B cell (primary cell): ENCODE data around the gene PHACTR1. TPM values are rescaled to one million over a fixed set of nuclear protein-coding genes. Genes with fewer than 3 reads are reported as not detected.

Experiments
- ATAC-seq: fragments of 200-7000 bp; cut with Tn5 transposase; one replicate; pipeline ENCODE4 v1.10.0; 2021; ENCODE audit warnings: low read depth, mild to moderate bottlenecking, moderate number of reproducible peaks, moderate library complexity
- CTCF ChIA-PET: fragments of 350-600 bp; sonication (Branson Sonifier 250); formaldehyde crosslinking; loops from one replicate; lab custom pipeline; 2021; ENCODE audit warnings: antibody characterized with exemption, inconsistent platforms; lab: Charles Lee
- POLR2A ChIA-PET: fragments of 350-600 bp; sonication (Branson Sonifier 250); formaldehyde crosslinking; loops from one replicate; lab custom pipeline; 2021; ENCODE audit warnings: antibody characterized with exemption; lab: Charles Lee
- DNase-seq: peaks from one replicate; pipeline ENCODE4 v3.0.0; 2013
- H2AFZ ChIP-seq: 2 replicates; pipeline ENCODE4 v1.6.1; 2012; ENCODE audit warnings: mild to moderate bottlenecking, low read depth, low read length; ENCODE audit not compliant: insufficient read depth, poor library complexity, severe bottlenecking
- H3K27ac ChIP-seq, 2 donors: 1 replicate in 1 of 2; 2 replicates in 1 of 2; pipeline ENCODE4 v1.5.1; 2012 to 2013; ENCODE audit warnings: low read length in 2 of 2, mild to moderate bottlenecking in 2 of 2, moderate library complexity in 1 of 2
- H3K27me3 ChIP-seq, 4 experiments: fragments of 200-600 bp in 1 of 4; sonication (generic) in 1 of 4; replicated peaks in 1 of 4; 1 replicate in 2 of 4; 2 replicates in 2 of 4; pipeline versions ENCODE4 v1.6.1 to v1.7.0; 2013 to 2016; ENCODE audit warnings: low read length in 3 of 4, mild to moderate bottlenecking in 2 of 4, mixed read lengths in 1 of 4, moderate library complexity in 1 of 4; ENCODE audit not compliant: insufficient read depth in 4 of 4, control insufficient read depth in 3 of 4; ENCODE audit errors: control extremely low read depth in 1 of 4
- H3K36me3 ChIP-seq, 2 experiments: replicated peaks in 1 of 2; 1 replicate in 1 of 2; 2 replicates in 1 of 2; pipeline versions ENCODE4 v1.6.1 to v1.7.1; 2013; ENCODE audit warnings: low read length in 1 of 2; ENCODE audit not compliant: insufficient read depth in 2 of 2, control insufficient read depth in 1 of 2; ENCODE audit errors: control extremely low read depth in 1 of 2, extremely low read depth in 1 of 2
- H3K4me1 ChIP-seq, 2 donors: fragments of 200-600 bp in 1 of 2; sonication (generic) in 1 of 2; 1 replicate in 1 of 2; 2 replicates in 1 of 2; pipeline versions ENCODE4 v1.5.1 to v1.6.1; 2013 to 2017; ENCODE audit warnings: low read length in 2 of 2; ENCODE audit not compliant: control insufficient read depth in 2 of 2, insufficient read depth in 2 of 2
- H3K4me2 ChIP-seq: replicated peaks from 2 replicates; pipeline ENCODE3; 2012; ENCODE audit warnings: mild to moderate bottlenecking, low read depth, low read length; ENCODE audit not compliant: poor library complexity, severe bottlenecking
- H3K4me3 ChIP-seq, 5 experiments: fragments of 200-600 bp in 1 of 5; sonication (generic) in 1 of 5; 1 replicate in 3 of 5; 2 replicates in 2 of 5; pipeline versions ENCODE4 v1.5.1 to v1.7.0; 2011 to 2016; ENCODE audit warnings: low read length in 4 of 5, mild to moderate bottlenecking in 4 of 5, low read depth in 2 of 5, control low read depth in 1 of 5, moderate library complexity in 1 of 5; ENCODE audit not compliant: insufficient read depth in 1 of 5; ENCODE audit errors: control extremely low read depth in 1 of 5, extremely low read depth in 1 of 5
- H3K79me2 ChIP-seq: fragments of 200-600 bp; sonication (generic); one replicate; pipeline ENCODE4 v1.6.0; 2016; ENCODE audit warnings: low read length; ENCODE audit not compliant: control insufficient read depth, insufficient read depth
- H3K9ac ChIP-seq: fragments of 200-600 bp; sonication (generic); 2 replicates; pipeline ENCODE4 v1.6.1; 2017; ENCODE audit warnings: mild to moderate bottlenecking, low read length, moderate library complexity
- H3K9me3 ChIP-seq, 3 donors: one replicate each; pipeline versions ENCODE4 v1.6.1 to v1.7.1; 2013; ENCODE audit warnings: low read length in 2 of 3; ENCODE audit not compliant: control insufficient read depth in 2 of 3, insufficient read depth in 1 of 3; ENCODE audit errors: control extremely low read depth in 1 of 3
- H4K20me1 ChIP-seq: 2 replicates; pipeline ENCODE4 v1.6.0; 2012; ENCODE audit warnings: mild to moderate bottlenecking, low read length; ENCODE audit not compliant: insufficient read depth, control insufficient read depth, poor library complexity, severe bottlenecking
- H3K27ac Mint-ChIP-seq: one replicate; pipeline ENCODE4 v1.8.0; 2021; ENCODE audit warnings: mixed read lengths
- H3K27me3 Mint-ChIP-seq: one replicate; pipeline ENCODE4 v1.8.0; 2021; ENCODE audit warnings: mixed read lengths
- H3K4me1 Mint-ChIP-seq: one replicate; pipeline ENCODE4 v1.8.0; 2021; ENCODE audit warnings: mixed read lengths
- H3K4me3 Mint-ChIP-seq: one replicate; pipeline ENCODE4 v1.8.0; 2021; ENCODE audit warnings: mixed read lengths
- H3K9me3 Mint-ChIP-seq: one replicate; pipeline ENCODE4 v1.8.0; 2022; ENCODE audit warnings: mixed read lengths; ENCODE audit not compliant: insufficient read depth
- CTCF ChIP-seq: fragments of 200-600 bp; IDR thresholded peaks from one replicate; pipeline ENCODE4 v1.8.0; 2022; ENCODE audit warnings: antibody characterized with exemption, mild to moderate bottlenecking
- EZH2 ChIP-seq: IDR thresholded peaks from 2 replicates; pipeline ENCODE4 v1.6.1; 2012; ENCODE audit warnings: borderline replicate concordance, low read depth, mild to moderate bottlenecking, moderate library complexity, low read length; ENCODE audit not compliant: insufficient read depth, poor library complexity, severe bottlenecking
- WGBS: methylation state at CpG from one replicate; pipeline ENCODE4 v1.1.5; 2013; ENCODE audit warnings: missing lambda C conversion rate; ENCODE audit not compliant: insufficient coverage; 5-methylcytosine and 5-hydroxymethylcytosine counted together
- intact Hi-C: fragments of 100-400 bp; cut with micrococcal nuclease; formaldehyde crosslinking; loops from one replicate; pipeline ENCODE4 v1.10.0; 2022
- polyA plus RNA-seq: library from polyadenylated mRNA; depleted of rRNA; stranded (reverse); fragments of >200 nt; gene quantifications from 2 replicates; pipeline ENCODE4 v1.2.3, GENCODE V29; 2012
- total RNA-seq, 2 donors: library from RNA; stranded (reverse); fragments of 120-200 nt in 1 of 2; gene quantifications; 1 replicate in 1 of 2; 2 replicates in 1 of 2; pipeline versions ENCODE4 v1.2.3 to v1.2.4, GENCODE V29; 2013 to 2022

Gene PHACTR1
- total and polyA plus RNA-seq, 2 donors (not counting 1 experiment from before 2014, with no cell fraction given) = 30.2 to 129 TPM

DNA sequence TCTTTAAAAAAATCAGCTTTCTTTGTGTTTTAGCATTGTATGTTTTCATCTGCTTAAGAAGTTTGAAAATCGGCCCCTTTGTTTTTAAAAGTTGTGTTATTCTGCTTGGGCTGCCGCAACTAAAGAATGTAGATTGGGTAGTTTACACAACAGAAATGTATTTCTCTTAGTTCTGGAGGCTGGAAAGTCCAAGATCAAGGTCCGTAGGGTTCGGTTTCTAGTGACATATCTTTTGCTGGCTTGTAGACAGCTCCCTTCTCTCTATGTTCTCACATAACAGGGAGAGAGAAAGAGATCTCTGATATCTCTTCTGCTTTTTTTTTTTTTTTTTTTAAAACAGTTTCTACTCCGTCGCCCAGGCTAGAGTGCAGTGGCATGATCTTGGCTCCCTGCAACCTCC, 473.1 kb downstream of the PHACTR1 start:
- DNase-seq = no peak
- POLR2A ChIA-PET = interaction anchor here (0.6 kb wide), 1 partner anchor 85 kb away, joined by 8 read pairs; no protein-coding TSS in a partner anchor

More for the DNA sequence above, 473.1 kb downstream of the PHACTR1 start:
- CTCF ChIA-PET = interaction anchor here (0.7 to 1.0 kb wide), 2 partner anchors 83 to 194 kb away, joined by 3 to 4 read pairs; no protein-coding TSS in a partner anchor
- Histone ChIP-seq H3K9me3 (no peaks in the 10 kb centered on the region), H3K4me3 (no peak overlapping the region), H3K4me1 (peaks cover 0 to 6% of the 10 kb centered on the region in 2 donors), H4K20me1 (no peaks in the 10 kb centered on the region), H2AFZ (no peak overlapping the region), H3K36me3 (no peaks in the 10 kb centered on the region), H3K9ac (no peak overlapping the region), H3K79me2 (no peaks in the 10 kb centered on the region), H3K27ac (no peak overlapping the region), H3K4me2 (no peak overlapping the region), H3K27me3 (no peaks in the 10 kb centered on the region)
- H3K4me3 Mint-ChIP-seq = no peak overlapping the region
- ATAC-seq = no peak
- intact Hi-C loops = loop anchor here (10.0 kb wide), 1 partner anchor 345 kb away; no protein-coding TSS in a partner anchor
- 95% methylated on average over 2 of the region's 6 CpGs for WGBS
- no peaks in the 10 kb centered on the region for H3K9me3 Mint-ChIP-seq
- TF ChIP-seq CTCF (no peak), EZH2 (no peak)
- no peak overlapping the region for H3K27ac Mint-ChIP-seq
- peaks cover 18% of the 10 kb centered on the region for H3K27me3 Mint-ChIP-seq
- H3K4me1 Mint-ChIP-seq = peaks cover 5% of the 10 kb centered on the region
